SJCRH30 (cell line): ENCODE results near the gene POU6F2. TPM values are rescaled to one million over a fixed set of nuclear protein-coding genes. Genes with fewer than 3 reads are reported as not detected.

Source experiments
- DNase-seq, 2 experiments: peaks; one replicate each; pipeline ENCODE4 v3.0.0-alpha.2; 2015 to 2020
- H3K27ac ChIP-seq: fragments of 250-450 bp; sonication (Bioruptor Pico); 2 replicates; pipeline ENCODE4 v1.5.1; 2020; ENCODE audit warnings: mild to moderate bottlenecking, moderate library complexity
- H3K27me3 ChIP-seq: fragments of 250-450 bp; sonication (Bioruptor Pico); 2 replicates; pipeline ENCODE4 v1.5.1; 2020; ENCODE audit warnings: mild to moderate bottlenecking, moderate library complexity
- H3K36me3 ChIP-seq: fragments of 250-450 bp; sonication (Bioruptor Pico); 2 replicates; pipeline ENCODE4 v1.5.1; 2020; ENCODE audit warnings: mild to moderate bottlenecking, moderate library complexity
- H3K4me1 ChIP-seq: fragments of 250-450 bp; sonication (Bioruptor Pico); 2 replicates; pipeline ENCODE4 v1.5.1; 2020; ENCODE audit warnings: mild to moderate bottlenecking, moderate library complexity
- H3K4me3 ChIP-seq: fragments of 250-450 bp; sonication (Bioruptor Pico); 2 replicates; pipeline ENCODE4 v1.5.1; 2020; ENCODE audit warnings: mild to moderate bottlenecking, moderate library complexity
- H3K9me3 ChIP-seq: fragments of 250-450 bp; sonication (Bioruptor Pico); replicated peaks from 2 replicates; pipeline ENCODE4 v1.5.1; 2020; ENCODE audit warnings: mild to moderate bottlenecking, moderate library complexity
- total RNA-seq: library from RNA; depleted of rRNA; stranded (reverse); fragments of >200 nt; shearing (Covaris generic); gene quantifications from 2 replicates; pipeline ENCODE4 v1.2.3, GENCODE V29; 2014

Gene POU6F2
- total RNA-seq, 1 experiment from 2014 or later = not detected

- no peaks in the 10 kb centered on the region for H3K36me3 ChIP-seq
- no peaks in the 10 kb centered on the region for H3K4me1 ChIP-seq
- no peaks in the 10 kb centered on the region for H3K9me3 ChIP-seq
- H3K4me3 ChIP-seq = no peak overlapping the region
- H3K27me3 ChIP-seq = no peaks in the 10 kb centered on the region
- no peak overlapping the region for H3K27ac ChIP-seq
- no peak for DNase-seq
These were observed 39.7 kb downstream of the POU6F2 start for GRCh38 chr7:39017369-39017915.

DNA sequence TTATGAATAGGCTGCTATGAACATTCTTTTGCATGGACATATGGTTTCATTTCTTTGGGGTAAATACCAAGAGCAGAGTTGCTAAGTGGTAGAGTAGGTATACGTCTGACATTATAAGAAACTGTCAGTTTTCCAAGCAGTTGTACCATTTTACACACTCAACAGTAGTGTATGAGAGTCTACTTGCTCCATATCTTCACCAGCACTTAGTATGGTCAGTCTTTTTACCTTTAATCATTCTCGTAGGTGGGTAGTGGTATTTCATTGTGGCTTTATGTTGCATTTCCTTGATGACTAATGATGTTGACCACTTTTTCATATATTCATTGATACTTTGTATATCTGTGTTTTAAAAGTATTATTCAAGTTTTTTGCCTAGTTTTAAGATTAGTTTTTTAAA lies 45.1 kb downstream of the POU6F2 start:
- Histone ChIP-seq H3K4me1 (no peaks in the 10 kb centered on the region), H3K36me3 (no peaks in the 10 kb centered on the region), H3K27me3 (no peaks in the 10 kb centered on the region), H3K27ac (no peak overlapping the region), H3K4me3 (no peak overlapping the region), H3K9me3 (no peaks in the 10 kb centered on the region)
- DNase-seq = no peak

- H3K36me3 ChIP-seq = no peaks in the 10 kb centered on the region
- no peaks in the 10 kb centered on the region for H3K27me3 ChIP-seq
- no peak overlapping the region for H3K27ac ChIP-seq
- DNase-seq = no peak
- no peaks in the 10 kb centered on the region for H3K9me3 ChIP-seq
- H3K4me3 ChIP-seq = no peak overlapping the region
- H3K4me1 ChIP-seq = no peaks in the 10 kb centered on the region
These were observed 49.8 kb downstream of the POU6F2 start for GRCh38 chr7:39027491-39027890.

DNA sequence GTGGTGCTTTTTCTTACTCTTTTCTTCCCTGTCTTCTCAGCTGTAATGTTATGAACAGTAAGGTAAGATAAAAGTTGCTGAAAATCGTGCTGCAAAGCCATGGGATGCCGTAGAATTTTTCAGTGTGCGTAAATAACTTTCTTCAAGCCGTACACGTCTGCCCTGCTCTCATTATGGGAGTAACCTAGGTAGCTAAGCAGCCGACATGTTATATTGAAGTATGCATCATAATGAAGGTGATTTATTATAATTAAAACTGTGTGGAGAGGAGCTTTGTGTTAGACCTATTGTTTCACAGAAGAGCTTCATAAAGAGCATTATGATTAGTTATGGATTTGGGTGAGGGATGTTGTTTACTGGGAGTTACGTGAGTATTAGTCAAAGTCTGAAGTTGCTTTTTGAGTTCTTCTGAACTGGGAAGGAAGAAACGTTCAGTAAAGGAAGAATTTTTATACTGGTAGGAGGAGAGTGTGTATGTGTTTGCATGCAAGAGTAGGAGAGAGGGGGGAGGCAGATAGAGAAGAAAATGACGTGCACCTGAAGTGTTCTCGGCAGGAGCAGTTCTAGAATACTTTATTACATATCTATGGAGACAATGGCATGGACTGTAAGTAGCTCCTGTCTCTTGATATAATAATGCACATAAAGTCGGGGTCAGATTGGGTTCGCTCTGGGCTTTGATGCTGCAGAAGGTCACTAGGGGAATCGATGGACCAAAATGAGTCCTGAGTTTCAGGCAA lies 56.3 kb downstream of the POU6F2 start:
- Histone ChIP-seq H3K36me3 (no peaks in the 10 kb centered on the region), H3K27ac (no peak overlapping the region), H3K27me3 (peaks cover 7% of the 10 kb centered on the region), H3K4me1 (no peaks in the 10 kb centered on the region; the same call in 1 of the 2 replicates), H3K9me3 (no peaks in the 10 kb centered on the region), H3K4me3 (no peak overlapping the region)
- DNase-seq = no peak

GRCh38 chr7:39035156-39035555 lies 57.4 kb downstream of the POU6F2 start:
- Histone ChIP-seq H3K27ac (no peak overlapping the region), H3K4me1 (no peaks in the 10 kb centered on the region; the same call in 1 of the 2 replicates), H3K27me3 (peaks cover 7% of the 10 kb centered on the region), H3K4me3 (no peak overlapping the region), H3K9me3 (no peaks in the 10 kb centered on the region), H3K36me3 (no peaks in the 10 kb centered on the region)
- no peak for DNase-seq

- Histone ChIP-seq H3K36me3 (no peaks in the 10 kb centered on the region), H3K9me3 (no peaks in the 10 kb centered on the region), H3K4me1 (no peaks in the 10 kb centered on the region; the same call in 1 of the 2 replicates), H3K27me3 (peaks cover 7% of the 10 kb centered on the region), H3K27ac (no peak overlapping the region), H3K4me3 (no peak overlapping the region)
- DNase-seq = no peak
These were observed 58.2 kb downstream of the POU6F2 start for GRCh38 chr7:39035903-39036302.

- DNase-seq = no peak
- Histone ChIP-seq H3K27ac (no peak overlapping the region), H3K4me3 (no peak overlapping the region), H3K36me3 (no peaks in the 10 kb centered on the region), H3K9me3 (no peaks in the 10 kb centered on the region), H3K27me3 (no peaks in the 10 kb centered on the region), H3K4me1 (no peaks in the 10 kb centered on the region)
These were observed 65.0 kb downstream of the POU6F2 start for GRCh38 chr7:39042670-39043069.

GRCh38 chr7:39043531-39043930 lies 65.8 kb downstream of the POU6F2 start:
- H3K27me3 ChIP-seq = no peaks in the 10 kb centered on the region
- no peaks in the 10 kb centered on the region for H3K4me1 ChIP-seq
- H3K4me3 ChIP-seq = no peak overlapping the region
- no peak overlapping the region for H3K27ac ChIP-seq
- DNase-seq = no peak
- no peaks in the 10 kb centered on the region for H3K36me3 ChIP-seq
- H3K9me3 ChIP-seq = no peaks in the 10 kb centered on the region

DNA sequence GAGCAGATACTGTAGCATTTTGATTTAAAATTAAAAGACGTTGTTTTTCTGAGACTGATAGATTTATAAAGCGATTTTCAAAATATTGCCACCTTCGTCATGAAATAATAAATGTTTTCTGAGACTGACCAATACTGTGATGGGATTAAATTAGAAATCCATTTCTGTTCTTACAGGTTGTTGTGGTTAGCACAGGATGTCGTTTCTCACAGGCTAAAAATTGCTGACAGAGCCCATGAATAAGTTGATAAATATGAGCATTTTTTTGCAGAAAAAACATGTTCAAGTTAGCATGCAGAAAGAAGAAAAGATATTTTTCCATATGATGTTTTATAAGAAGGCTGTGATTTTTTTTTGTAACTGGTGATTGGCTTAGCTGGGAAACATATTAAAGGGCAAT lies 66.8 kb downstream of the POU6F2 start:
- Histone ChIP-seq H3K36me3 (no peaks in the 10 kb centered on the region), H3K9me3 (no peaks in the 10 kb centered on the region), H3K27ac (no peak overlapping the region), H3K4me1 (no peaks in the 10 kb centered on the region), H3K27me3 (no peaks in the 10 kb centered on the region), H3K4me3 (no peak overlapping the region)
- DNase-seq = no peak

GRCh38 chr7:39045231-39045630 lies 67.5 kb downstream of the POU6F2 start:
- H3K27me3 ChIP-seq = no peaks in the 10 kb centered on the region
- no peaks in the 10 kb centered on the region for H3K36me3 ChIP-seq
- H3K9me3 ChIP-seq = no peaks in the 10 kb centered on the region
- H3K27ac ChIP-seq = no peak overlapping the region
- no peaks in the 10 kb centered on the region for H3K4me1 ChIP-seq
- no peak overlapping the region for H3K4me3 ChIP-seq
- no peak for DNase-seq

- H3K9me3 ChIP-seq = no peaks in the 10 kb centered on the region
- no peaks in the 10 kb centered on the region for H3K36me3 ChIP-seq
- DNase-seq = no peak
These were observed 73.6 kb downstream of the POU6F2 start for GRCh38 chr7:39051279-39051678.

GRCh38 chr7:39051707-39052106 lies 74.0 kb downstream of the POU6F2 start:
- no peak overlapping the region for H3K4me3 ChIP-seq
- DNase-seq = no peak
- H3K4me1 ChIP-seq = no peaks in the 10 kb centered on the region
- H3K27me3 ChIP-seq = no peaks in the 10 kb centered on the region
- H3K36me3 ChIP-seq = no peaks in the 10 kb centered on the region
- H3K27ac ChIP-seq = no peak overlapping the region
- no peaks in the 10 kb centered on the region for H3K9me3 ChIP-seq

More at GRCh38 chr7:39051279-39051678, 73.6 kb downstream of the POU6F2 start:
- Histone ChIP-seq H3K4me3 (no peak overlapping the region), H3K27ac (no peak overlapping the region), H3K4me1 (no peaks in the 10 kb centered on the region), H3K27me3 (no peaks in the 10 kb centered on the region)

DNA sequence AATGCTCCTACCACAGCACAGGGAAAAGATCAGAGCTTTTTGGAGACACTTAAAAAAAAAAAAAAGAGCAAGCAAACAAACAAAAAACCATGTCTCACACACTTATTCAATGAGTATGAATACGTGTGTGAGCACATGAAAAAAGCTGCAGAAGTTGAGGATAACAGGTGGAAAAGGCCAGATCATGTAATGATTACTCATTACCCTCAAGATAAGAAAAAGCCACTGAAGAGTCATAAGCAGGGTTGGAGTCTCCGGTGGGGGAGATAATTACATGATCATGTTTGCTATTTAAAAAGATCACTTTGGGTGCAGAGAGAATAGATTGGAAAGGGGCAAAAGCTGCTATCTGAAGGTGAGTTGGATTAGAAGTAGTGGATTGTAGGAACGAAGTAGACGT lies 77.0 kb downstream of the POU6F2 start:
- no peaks in the 10 kb centered on the region for H3K9me3 ChIP-seq
- no peaks in the 10 kb centered on the region for H3K36me3 ChIP-seq
- H3K27ac ChIP-seq = no peak overlapping the region
- no peak for DNase-seq
- H3K4me1 ChIP-seq = no peaks in the 10 kb centered on the region
- H3K27me3 ChIP-seq = no peaks in the 10 kb centered on the region
- H3K4me3 ChIP-seq = no peak overlapping the region

- Histone ChIP-seq H3K4me1 (no peaks in the 10 kb centered on the region), H3K9me3 (no peaks in the 10 kb centered on the region), H3K27me3 (no peaks in the 10 kb centered on the region), H3K4me3 (no peak overlapping the region), H3K36me3 (no peaks in the 10 kb centered on the region), H3K27ac (no peak overlapping the region)
- DNase-seq = no peak
These were observed 78.4 kb downstream of the POU6F2 start for GRCh38 chr7:39056153-39056552.

DNA sequence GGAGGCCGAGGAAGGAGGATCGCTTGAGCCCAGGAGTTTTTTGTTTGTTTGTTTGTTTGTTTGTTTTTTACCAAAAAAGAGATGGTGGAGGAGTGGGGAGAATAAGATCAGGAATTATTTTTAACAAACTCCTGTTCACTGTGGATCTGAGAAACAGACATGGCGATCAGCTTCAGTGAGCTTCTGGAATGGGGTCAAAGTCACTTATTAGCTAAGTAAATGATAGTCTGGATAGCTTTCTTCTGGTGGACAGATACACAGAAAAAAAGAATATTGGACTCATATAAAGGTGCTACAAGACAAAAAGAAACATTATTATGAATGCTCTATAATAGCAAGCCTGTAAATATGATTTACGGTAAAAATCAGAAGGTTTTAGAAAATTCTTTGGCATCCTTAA lies 85.1 kb downstream of the POU6F2 start:
- no peaks in the 10 kb centered on the region for H3K4me1 ChIP-seq
- no peaks in the 10 kb centered on the region for H3K36me3 ChIP-seq
- H3K27ac ChIP-seq = no peak overlapping the region
- DNase-seq = no peak
- no peak overlapping the region for H3K4me3 ChIP-seq
- H3K27me3 ChIP-seq = no peaks in the 10 kb centered on the region
- no peaks in the 10 kb centered on the region for H3K9me3 ChIP-seq

GRCh38 chr7:39069031-39069430 lies 91.3 kb downstream of the POU6F2 start:
- Histone ChIP-seq H3K36me3 (no peaks in the 10 kb centered on the region), H3K27ac (no peak overlapping the region), H3K27me3 (no peaks in the 10 kb centered on the region), H3K4me3 (no peak overlapping the region), H3K9me3 (no peaks in the 10 kb centered on the region), H3K4me1 (no peaks in the 10 kb centered on the region)
- DNase-seq = no peak
